K562 (cell line): ENCODE data around the gene EYA3. TPM values are rescaled to one million over a fixed set of nuclear protein-coding genes. Genes with fewer than 3 reads are reported as not detected.

Source experiments
- ATF3 ChIP-seq, 2 experiments: fragments of 450-650 bp in 1 of 2; sonication (generic) in 1 of 2; formaldehyde crosslinking in 1 of 2; IDR thresholded peaks in 1 of 2; conservative IDR thresholded peaks in 1 of 2; 2 replicates each; pipeline versions ENCODE4 v1.6.1 to v1.8.1; 2016 to 2023; ENCODE audit warnings: mild to moderate bottlenecking in 2 of 2, moderate library complexity in 2 of 2, inconsistent platforms in 1 of 2, missing genetic modification reagents in 1 of 2
- CBFA2T2 ChIP-seq: fragments of 450-650 bp; conservative IDR thresholded peaks from 2 replicates; pipeline ENCODE4 v1.6.1; 2017; ENCODE audit warnings: mild to moderate bottlenecking
- CEBPB ChIP-seq: fragments of 450-650 bp; IDR thresholded peaks from 2 replicates; pipeline ENCODE4 v1.6.1; 2016; ENCODE audit warnings: missing genetic modification characterization, missing compliant biosample characterization
- DNMT1 ChIP-seq: fragments of 450-650 bp; IDR thresholded peaks from 2 replicates; pipeline ENCODE4 v1.6.1; 2016; ENCODE audit warnings: antibody characterized with exemption, mild to moderate bottlenecking
- DPF2 ChIP-seq: fragments of 450-650 bp; IDR thresholded peaks from 2 replicates; pipeline ENCODE4 v1.6.1; 2016
- EGR1 ChIP-seq: fragments of 450-650 bp; conservative IDR thresholded peaks from 2 replicates; pipeline ENCODE4 v1.6.1; 2017; ENCODE audit warnings: mild to moderate bottlenecking
- FOXO4 ChIP-seq: fragments of 450-650 bp; formaldehyde crosslinking; IDR thresholded peaks from 2 replicates; pipeline ENCODE4 v1.4.0; 2020; ENCODE audit warnings: mild to moderate bottlenecking, moderate library complexity
- HDGF ChIP-seq: fragments of 450-650 bp; IDR thresholded peaks from 2 replicates; pipeline ENCODE4 v1.6.1; 2016
- HMBOX1 ChIP-seq: sonication (generic); IDR thresholded peaks from 2 replicates; pipeline ENCODE4 v1.6.1; 2016
- IRF9 ChIP-seq: fragments of 450-650 bp; IDR thresholded peaks from 2 replicates; pipeline ENCODE4 v1.6.1; 2016; ENCODE audit warnings: missing biosample characterization, missing genetic modification characterization
- KDM1A ChIP-seq, 2 experiments: fragments of 450-650 bp; IDR thresholded peaks; 2 replicates each; pipeline ENCODE4 v1.6.1; 2016; ENCODE audit warnings: mild to moderate bottlenecking in 2 of 2
- KDM2B ChIP-seq: fragments of 250-450 bp; sonication (Bioruptor Pico); IDR thresholded peaks from 2 replicates; pipeline ENCODE4 v1.8.0; 2021; ENCODE audit warnings: mild to moderate bottlenecking, moderate library complexity
- POLR3A ChIP-seq: IDR thresholded peaks from 2 replicates; pipeline ENCODE4 v1.6.1; 2011; ENCODE audit warnings: borderline replicate concordance, mild to moderate bottlenecking, moderate library complexity; ENCODE audit not compliant: insufficient read length, insufficient read depth; ENCODE audit errors: extremely low read depth
- SAFB2 ChIP-seq: fragments of 200-400 bp; formaldehyde crosslinking; IDR thresholded peaks from 2 replicates; pipeline ENCODE4 v1.6.1; 2018; ENCODE audit warnings: borderline replicate concordance, low read length, low read depth, moderate library complexity; ENCODE audit not compliant: severe bottlenecking
- SMARCE1 ChIP-seq: fragments of 450-650 bp; IDR thresholded peaks from 2 replicates; pipeline ENCODE4 v1.7.1; 2016; ENCODE audit warnings: mild to moderate bottlenecking
- TCF3 ChIP-seq: sonication (generic); formaldehyde crosslinking; IDR thresholded peaks from 2 replicates; pipeline ENCODE4 v1.4.0; 2020; ENCODE audit warnings: mild to moderate bottlenecking, missing genetic modification reagents
- ZNF140 ChIP-seq: fragments of 250-450 bp; sonication (Bioruptor Pico); IDR thresholded peaks from 2 replicates; pipeline ENCODE4 v1.8.0; 2021; ENCODE audit warnings: moderate library complexity, mild to moderate bottlenecking, inconsistent platforms
- ZNF23 ChIP-seq: fragments of 250-450 bp; sonication (Bioruptor Pico); IDR thresholded peaks from 2 replicates; pipeline ENCODE4 v1.4.0; 2020; ENCODE audit warnings: mild to moderate bottlenecking
- ZNF354B ChIP-seq: fragments of 250-450 bp; sonication (Bioruptor Pico); IDR thresholded peaks from 2 replicates; pipeline ENCODE4 v1.4.0; 2020
- ZNF668 ChIP-seq: fragments of 250-450 bp; sonication (Bioruptor Pico); IDR thresholded peaks from 2 replicates; pipeline ENCODE4 v1.8.0; 2022; ENCODE audit warnings: mild to moderate bottlenecking, inconsistent platforms
- polyA plus RNA-seq, 8 experiments: library from polyadenylated mRNA; depleted of rRNA in 4 of 8; stranded (reverse) in 5 of 8; unstranded in 3 of 8; fragments of >200 nt; fragmentation: Nextera tagmentation in 2 of 8; fragmentation: Illumina TruSeq in 1 of 8; extraction: Ambion mirVana in 2 of 8; extraction: Trizol in 1 of 8; gene quantifications; 2 replicates each; pipeline versions ENCODE4 v1.2.1 to v1.2.3, GENCODE V29; 2011 to 2014; ENCODE audit warnings: inconsistent platforms in 1 of 8, missing spikeins in 1 of 8
- total RNA-seq, 7 experiments: library from RNA; depleted of rRNA in 6 of 7; stranded (reverse); fragments of >200 nt in 6 of 7; fragmentation: Illumina TruSeq in 2 of 7; extraction: Trizol in 2 of 7; gene quantifications; 2 replicates each; pipeline versions ENCODE4 v1.2.1 to v1.2.3, GENCODE V29; 2011 to 2021; ENCODE audit warnings: low replicate concordance in 1 of 7
- TF ChIP-seq, protein P1 (sequence below): fragments of 450-650 bp; IDR thresholded peaks from 2 replicates; pipeline ENCODE4 v1.6.1; 2016; ENCODE audit warnings: antibody characterized with exemption
- TF ChIP-seq, protein P2 (sequence below): sonication (generic); formaldehyde crosslinking; IDR thresholded peaks from 2 replicates; pipeline ENCODE4 v1.8.1; 2022; ENCODE audit warnings: missing genetic modification reagents

Gene EYA3
- total and polyA plus RNA-seq, 9 of the 15 experiments (the other 6 are each of a cell fraction or from before 2014, with no cell fraction given): 21.7 to 64.0 (median 43.6) TPM

- TF ChIP-seq POLR3A (no peak), TCF3 (CRISPR knock-in tag) (peak; percentile 49), IRF9 (tag) (no peak), HMBOX1 (peak; percentile 94), CEBPB (tag) (no peak), ATF3 (IDR thresholded peaks at IDR 0.05) (no peak), ATF3 (CRISPR knock-in tag; conservative IDR thresholded peaks at IDR 0.05) (no peak), ZNF23 (CRISPR knock-in tag) (no peak), ZNF668 (CRISPR knock-in tag) (no peak), EGR1 (peak; percentile 76), FOXO4 (no peak), DPF2 (peak; percentile 78), DNMT1 (no peak), SAFB2 (no peak), HDGF (no peak), SMARCE1 (peak; percentile 38; the same call in 1 of the 2 replicates), CBFA2T2 (no peak; the same call in 1 of the 2 replicates), KDM1A (IDR thresholded peaks at IDR 0.05) (0 out of 4 replicates have a peak, but pooled peaks of 1 of the 2 experiments have one; percentile 17), KDM2B (CRISPR knock-in tag) (no peak), ZNF354B (CRISPR knock-in tag) (no peak), ZNF140 (no peak)
- TF ChIP-seq, protein P1, sequence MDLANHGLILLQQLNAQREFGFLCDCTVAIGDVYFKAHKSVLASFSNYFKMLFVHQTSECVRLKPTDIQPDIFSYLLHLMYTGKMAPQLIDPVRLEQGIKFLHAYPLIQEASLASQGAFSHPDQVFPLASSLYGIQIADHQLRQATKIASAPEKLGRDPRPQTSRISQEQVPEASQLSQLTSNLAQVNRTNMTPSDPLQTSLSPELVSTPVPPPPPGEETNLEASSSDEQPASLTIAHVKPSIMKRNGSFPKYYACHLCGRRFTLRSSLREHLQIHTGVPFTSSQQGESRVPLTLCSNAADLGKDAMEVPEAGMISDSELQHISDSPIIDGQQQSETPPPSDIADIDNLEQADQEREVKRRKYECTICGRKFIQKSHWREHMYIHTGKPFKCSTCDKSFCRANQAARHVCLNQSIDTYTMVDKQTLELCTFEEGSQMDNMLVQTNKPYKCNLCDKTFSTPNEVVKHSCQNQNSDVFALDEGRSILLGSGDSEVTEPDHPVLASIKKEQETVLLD: peak; percentile 55; the same call in 1 of the 2 replicates
- TF ChIP-seq, protein P2, sequence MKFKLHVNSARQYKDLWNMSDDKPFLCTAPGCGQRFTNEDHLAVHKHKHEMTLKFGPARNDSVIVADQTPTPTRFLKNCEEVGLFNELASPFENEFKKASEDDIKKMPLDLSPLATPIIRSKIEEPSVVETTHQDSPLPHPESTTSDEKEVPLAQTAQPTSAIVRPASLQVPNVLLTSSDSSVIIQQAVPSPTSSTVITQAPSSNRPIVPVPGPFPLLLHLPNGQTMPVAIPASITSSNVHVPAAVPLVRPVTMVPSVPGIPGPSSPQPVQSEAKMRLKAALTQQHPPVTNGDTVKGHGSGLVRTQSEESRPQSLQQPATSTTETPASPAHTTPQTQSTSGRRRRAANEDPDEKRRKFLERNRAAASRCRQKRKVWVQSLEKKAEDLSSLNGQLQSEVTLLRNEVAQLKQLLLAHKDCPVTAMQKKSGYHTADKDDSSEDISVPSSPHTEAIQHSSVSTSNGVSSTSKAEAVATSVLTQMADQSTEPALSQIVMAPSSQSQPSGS (CRISPR knock-in tag): no peak
Measured at GRCh38 chr1:28056129-28056925, 32.1 kb downstream of the EYA3 start (continued).
